Heart left ventricle (tissue), 16 donors: ENCODE data around the gene TIPARP. TPM values are rescaled to one million over a fixed set of nuclear protein-coding genes. Genes with fewer than 3 reads are reported as not detected.

Source experiments
- ATAC-seq, 4 donors: fragments of 200-7000 bp; cut with Tn5 transposase; one replicate each; pipeline ENCODE4 v1.9.1; 2020 to 2022; ENCODE audit warnings: moderate library complexity in 4 of 4, mild to moderate bottlenecking in 3 of 4, moderate number of reproducible peaks in 1 of 4
- DNase-seq, 5 donors: peaks; one replicate each; pipeline ENCODE4 v3.0.0-alpha.2; 2020
- H3K27ac ChIP-seq, 12 donors: fragments of 200-600 bp; sonication (generic) in 4 of 12; one replicate each; pipeline versions ENCODE4 v1.5.0 to v1.8.0; 2016 to 2022; ENCODE audit warnings: mild to moderate bottlenecking in 2 of 12
- H3K27me3 ChIP-seq, 9 donors: fragments of 200-600 bp; sonication (generic) in 2 of 9; one replicate each; pipeline versions ENCODE4 v1.5.1 to v1.8.0; 2016 to 2022; ENCODE audit warnings: mild to moderate bottlenecking in 3 of 9
- H3K36me3 ChIP-seq, 9 donors: fragments of 200-600 bp; sonication (generic) in 2 of 9; one replicate each; pipeline versions ENCODE4 v1.5.0 to v1.8.0; 2018 to 2022; ENCODE audit warnings: mild to moderate bottlenecking in 2 of 9
- H3K4me1 ChIP-seq, 12 donors: fragments of 200-600 bp; sonication (generic) in 4 of 12; one replicate each; pipeline versions ENCODE4 v1.5.0 to v1.8.0; 2016 to 2022; ENCODE audit warnings: mild to moderate bottlenecking in 3 of 12
- H3K4me3 ChIP-seq, 12 donors: fragments of 200-600 bp; sonication (generic) in 4 of 12; one replicate each; pipeline versions ENCODE4 v1.5.0 to v1.8.0; 2017 to 2022; ENCODE audit warnings: mild to moderate bottlenecking in 9 of 12, moderate library complexity in 4 of 12
- H3K9me3 ChIP-seq, 12 donors: fragments of 200-600 bp; sonication (generic) in 4 of 12; one replicate each; pipeline versions ENCODE4 v1.5.0 to v1.8.0; 2016 to 2022; ENCODE audit warnings: mild to moderate bottlenecking in 1 of 12
- CTCF ChIP-seq, 12 donors: fragments of 200-600 bp; sonication (generic) in 4 of 12; IDR thresholded peaks; one replicate each; pipeline versions ENCODE4 v1.5.0 to v1.8.0; 2018 to 2022; ENCODE audit warnings: antibody characterized with exemption in 12 of 12, mild to moderate bottlenecking in 5 of 12
- POLR2A ChIP-seq, 2 donors: fragments of 450-650 bp; IDR thresholded peaks; one replicate each; pipeline ENCODE4 v1.6.1; 2017; ENCODE audit warnings: antibody characterized with exemption in 2 of 2, mild to moderate bottlenecking in 2 of 2, moderate library complexity in 2 of 2
- WGBS, 4 donors: extraction: QIAGEN DNeasy Blood & Tissue Kit in 2 of 4; methylation state at CpG; one replicate each; pipeline versions ENCODE4 v1.1.5 to v1.1.7; 2013 to 2018; 5-methylcytosine and 5-hydroxymethylcytosine counted together
- intact Hi-C, 10 donors: fragments of 100-400 bp; cut with DNase I; formaldehyde crosslinking; loops; one replicate each; pipeline versions ENCODE4 v1.11.1 to v1.14.2; 2022
- polyA plus RNA-seq, 2 donors: library from polyadenylated mRNA; stranded (reverse); fragments of 200-250 nt; gene quantifications; one replicate each; pipeline ENCODE4 v1.2.3, GENCODE V29; 2013
- total RNA-seq, 9 donors: library from RNA; depleted of rRNA in 2 of 9; stranded (reverse); fragments of >200 nt in 2 of 9; fragmentation: NEBNext Ultra II Directional in 3 of 9; extraction: Animal tissue kit (Norgen Biotek cat#: 25700) in 3 of 9; gene quantifications; one replicate each; pipeline versions ENCODE4 v1.1.0 to v1.2.4, GENCODE V29; 2016 to 2023
- donor health status: ischemic (EF 13 %, LVEDD 7.1; RV severe dilation, severe dysfunction).
- donor health status: healthy with polysubstance abuse.
- donor health status: DM: no; HTN: yes; CAD: no.
- donor health status: DM: no; HTN: no; CAD: no.
- donor health status: ischemic (EF 25% LVEDD 6.9; RV normal size, moderate dysfunction).
- donor health status: ischemic (EF 25% LVEDD 5.7; RV mildly dilated, moderate dysfunction).
- donor health status: healthy.
- donor health status: DM: yes; HTN: yes; CAD: no.
- donor health status: ischemic (EF 35%, LVEDD 5.7; RV mildly dilated, moderate dysfunction).
- donor health status: nonischemic (EF 11% LVEDD 7.7; RV severe dilation, severe dysfunction).
- donor health status: DM: yes; HTN: yes; CAD: no.
- donor health status: PGD.
- donor health status: ischemic (EF 29% LVEDD 5.4; RV normal size, mild dysfunction).
- donor health status: nonischemic (EF 23%, LVEDD 6.1; RV moderate dilation, normal function).

The TIPARP gene
- total and polyA plus RNA-seq, 11 donors = 12.8 to 46.8 (median 33.8) TPM

- Histone ChIP-seq H3K27me3 (no peaks in the 10 kb centered on the region), H3K27ac (peak overlapping the region in 1 of 12 donors; percentile 4)
- intact Hi-C loops = no loop called here
Observed at GRCh38 chr3:156682963-156683362, 8.6 kb downstream of the TIPARP start.

GRCh38 chr3:156685198-156685597, 10.8 kb downstream of the TIPARP start:
- TF ChIP-seq CTCF (IDR thresholded peaks at IDR 0.05) (no peak), POLR2A (IDR thresholded peaks at IDR 0.05) (no peak)
- ATAC-seq = no peak

More at GRCh38 chr3:156682963-156683362, 8.6 kb downstream of the TIPARP start:
- TF ChIP-seq POLR2A (IDR thresholded peaks at IDR 0.05) (no peak), CTCF (IDR thresholded peaks at IDR 0.05) (no peak)
- H3K9me3 ChIP-seq = no peaks in the 10 kb centered on the region
- peaks cover 0 to 28% (median 17%) of the 10 kb centered on the region in 9 donors for H3K36me3 ChIP-seq
- ATAC-seq = no peak
- no peak overlapping the region for H3K4me3 ChIP-seq
- DNase-seq = no peak
- H3K4me1 ChIP-seq = peaks cover 6 to 99% (median 79%) of the 10 kb centered on the region in 12 donors

GRCh38 chr3:156685752-156686151, 11.4 kb downstream of the TIPARP start:
- ATAC-seq (no peak), DNase-seq (no peak)
- Histone ChIP-seq H3K36me3 (peaks cover 0 to under 1% (median 0%) of the 10 kb centered on the region in 9 donors), H3K27ac (peak overlapping the region in 2 of 12 donors; percentile 6 to 27), H3K27me3 (no peaks in the 10 kb centered on the region), H3K9me3 (no peaks in the 10 kb centered on the region), H3K4me3 (no peak overlapping the region), H3K4me1 (peaks cover 2 to 99% (median 79%) of the 10 kb centered on the region in 12 donors)
- intact Hi-C loops = no loop called here
- TF ChIP-seq POLR2A (IDR thresholded peaks at IDR 0.05) (no peak), CTCF (IDR thresholded peaks at IDR 0.05) (no peak)

More at GRCh38 chr3:156685198-156685597, 10.8 kb downstream of the TIPARP start:
- intact Hi-C loops = no loop called here
- Histone ChIP-seq H3K4me1 (peaks cover 2 to 100% (median 80%) of the 10 kb centered on the region in 12 donors), H3K27ac (peak overlapping the region in 1 of 12 donors; percentile 27), H3K27me3 (no peaks in the 10 kb centered on the region), H3K36me3 (peaks cover 0 to 6% (median 0%) of the 10 kb centered on the region in 9 donors), H3K9me3 (no peaks in the 10 kb centered on the region), H3K4me3 (no peak overlapping the region)
- 62 to 77% (median 70%) methylated on average over 2 of the region's 2 CpGs for WGBS, 4 donors
- no peak for DNase-seq

- no peak overlapping the region for H3K4me3 ChIP-seq
- intact Hi-C loops = no loop called here
- no peak for ATAC-seq
Observed at GRCh38 chr3:156687023-156687422, 12.6 kb downstream of the TIPARP start.

More at GRCh38 chr3:156687023-156687422, 12.6 kb downstream of the TIPARP start:
- Histone ChIP-seq H3K27ac (no peak overlapping the region), H3K9me3 (no peaks in the 10 kb centered on the region), H3K36me3 (no peaks in the 10 kb centered on the region), H3K4me1 (peaks cover 0 to 99% (median 79%) of the 10 kb centered on the region in 12 donors), H3K27me3 (no peaks in the 10 kb centered on the region)
- TF ChIP-seq CTCF (IDR thresholded peaks at IDR 0.05) (no peak), POLR2A (IDR thresholded peaks at IDR 0.05) (no peak)
- DNase-seq = no peak
